A549 (cell line): ENCODE results near the gene ST14. TPM values are rescaled to one million over a fixed set of nuclear protein-coding genes. Genes with fewer than 3 reads are reported as not detected.
"Not testable (repeated sequence)": the region's sequence is repeated elsewhere in the genome, so short reads cannot be mapped to it uniquely, and the experiment has no call there.

Experiments
- ATAC-seq, 2 experiments: fragments of 200-7000 bp in 1 of 2; fragments of >200 bp in 1 of 2; cut with Nextera tagmentation in 1 of 2; cut with Tn5 transposase in 1 of 2; 3 replicates each; pipeline versions ENCODE4 v1.8.0 to v1.9.1; 2018 to 2020; ENCODE audit warnings: mild to moderate bottlenecking in 1 of 2, moderate library complexity in 1 of 2
- CTCF ChIA-PET: fragments of 300-600 bp; sonication (Branson Sonifier 250); formaldehyde crosslinking; extraction: SDS; loops from one replicate; lab custom pipeline; 2021; ENCODE audit warnings: antibody characterized with exemption, inconsistent platforms; lab: Yijun Ruan, JAX
- POLR2A ChIA-PET: fragments of 350-600 bp; formaldehyde crosslinking; extraction: SDS; loops from one replicate; lab custom pipeline; 2021; ENCODE audit warnings: antibody characterized with exemption, inconsistent platforms; lab: Yijun Ruan, JAX
- DNase-seq, 2 experiments: peaks; one replicate each; pipeline versions ENCODE4 v3.0.0 to v3.0.0-alpha.2; 2011 to 2016; ENCODE audit warnings: low read depth in 1 of 2, low spot score in 1 of 2
- FAIRE-seq: peaks from 2 replicates; lab custom pipeline; 2011; peaks lifted over from hg19 to GRCh38; lab: Jason Lieb, UNC
- H3K27ac ChIP-seq, 2 experiments: fragments of >200 bp; sonication (Bioruptor Twin); formaldehyde crosslinking; 3 replicates each; pipeline ENCODE4 v1.5.1; 2016 to 2017
- H3K4me1 ChIP-seq: fragments of >200 bp; sonication (Bioruptor Twin); formaldehyde crosslinking; 3 replicates; pipeline ENCODE4 v1.6.1; 2016
- H3K4me2 ChIP-seq: fragments of >200 bp; sonication (Bioruptor Twin); formaldehyde crosslinking; 3 replicates; pipeline ENCODE4 v1.6.1; 2016
- H3K4me3 ChIP-seq: fragments of >200 bp; sonication (Bioruptor Twin); formaldehyde crosslinking; 3 replicates; pipeline ENCODE4 v1.5.1; 2016
- H3K9me3 ChIP-seq: fragments of >200 bp; sonication (Bioruptor Twin); formaldehyde crosslinking; 3 replicates; pipeline ENCODE4 v1.6.1; 2016
- BCL3 ChIP-seq: fragments of >200 bp; sonication (Bioruptor Twin); formaldehyde crosslinking; IDR thresholded peaks from 3 replicates; pipeline ENCODE4 v1.6.1; 2016
- CBX8 ChIP-seq: fragments of 200-600 bp; sonication (generic); IDR thresholded peaks from 2 replicates; pipeline ENCODE4 v1.6.1; 2016
- EHF ChIP-seq: fragments of 250-450 bp; sonication (Bioruptor Pico); IDR thresholded peaks from 2 replicates; pipeline ENCODE4 v1.5.0; 2020; ENCODE audit warnings: mild to moderate bottlenecking
- ELK1 ChIP-seq: fragments of 150-350 bp; IDR thresholded peaks from 2 replicates; pipeline ENCODE4 v1.6.1; 2014; ENCODE audit warnings: low read depth, mild to moderate bottlenecking, low read length
- ESRRA ChIP-seq: fragments of 150-350 bp; IDR thresholded peaks from 2 replicates; pipeline ENCODE4 v1.6.1; 2014; ENCODE audit warnings: mild to moderate bottlenecking, low read length, borderline replicate concordance
- FOSL2 ChIP-seq, 2 experiments: fragments of 450-650 bp in 1 of 2; fragments of >200 bp in 1 of 2; sonication (Bioruptor Twin) in 1 of 2; formaldehyde crosslinking; IDR thresholded peaks; 2 replicates each; pipeline versions ENCODE4 v1.5.0 to v1.6.1; 2016 to 2020; ENCODE audit warnings: mild to moderate bottlenecking in 1 of 2, moderate library complexity in 1 of 2
- HDAC2 ChIP-seq: fragments of 200-600 bp; sonication (generic); IDR thresholded peaks from 2 replicates; pipeline ENCODE4 v1.6.1; 2016
- HOXA7 ChIP-seq: fragments of 250-450 bp; sonication (Bioruptor Pico); IDR thresholded peaks from 2 replicates; pipeline ENCODE4 v1.5.0; 2020; ENCODE audit warnings: mild to moderate bottlenecking, moderate library complexity
- HOXB13 ChIP-seq: fragments of 250-450 bp; sonication (Bioruptor Pico); IDR thresholded peaks from 2 replicates; pipeline ENCODE4 v1.5.0; 2020; ENCODE audit warnings: low read depth, mild to moderate bottlenecking, moderate library complexity
- HOXB5 ChIP-seq: fragments of 250-450 bp; sonication (Bioruptor Pico); IDR thresholded peaks from 2 replicates; pipeline ENCODE4 v1.5.0; 2020; ENCODE audit warnings: mild to moderate bottlenecking, moderate library complexity
- JUNB ChIP-seq: fragments of >200 bp; sonication (Bioruptor Twin); formaldehyde crosslinking; IDR thresholded peaks from 2 replicates; pipeline ENCODE4 v1.6.1; 2016
- KDM5A ChIP-seq: fragments of 200-600 bp; sonication (generic); IDR thresholded peaks from 2 replicates; pipeline ENCODE4 v1.6.1; 2016; ENCODE audit warnings: antibody characterized with exemption, mild to moderate bottlenecking
- NFE2L2 ChIP-seq: fragments of 150-350 bp; conservative IDR thresholded peaks from 2 replicates; pipeline ENCODE4 v1.6.1; 2014; ENCODE audit warnings: low read length
- POLR2A ChIP-seq: IDR thresholded peaks from 2 replicates; pipeline ENCODE4 v1.6.1; 2012; ENCODE audit warnings: mild to moderate bottlenecking, low read length
- POLR2AphosphoS2 ChIP-seq: conservative IDR thresholded peaks from 2 replicates; pipeline ENCODE4 v1.6.1; 2012; ENCODE audit warnings: low read length, improper control_type of control experiment, inconsistent platforms
- RAD21 ChIP-seq, 2 experiments: fragments of >200 bp in 1 of 2; sonication (Bioruptor Twin) in 1 of 2; formaldehyde crosslinking in 1 of 2; IDR thresholded peaks in 1 of 2; conservative IDR thresholded peaks in 1 of 2; 2 replicates in 1 of 2; 3 replicates in 1 of 2; pipeline ENCODE4 v1.6.1; 2012 to 2018; ENCODE audit warnings: inconsistent platforms in 1 of 2
- RARB ChIP-seq: fragments of 250-450 bp; sonication (Bioruptor Pico); IDR thresholded peaks from 2 replicates; pipeline ENCODE4 v1.8.0; 2021; ENCODE audit warnings: mild to moderate bottlenecking, moderate library complexity
- SMC3 ChIP-seq: fragments of >200 bp; sonication (Bioruptor Twin); formaldehyde crosslinking; IDR thresholded peaks from 3 replicates; pipeline ENCODE4 v1.6.1; 2018; ENCODE audit warnings: inconsistent platforms
- TP53 ChIP-seq: fragments of 250-450 bp; sonication (Bioruptor Pico); IDR thresholded peaks from 2 replicates; pipeline ENCODE4 v1.5.0; 2021; ENCODE audit warnings: mild to moderate bottlenecking, moderate library complexity
- ZNF302 ChIP-seq: fragments of 250-450 bp; sonication (Bioruptor Pico); IDR thresholded peaks from 2 replicates; pipeline ENCODE4 v1.9.0; 2021; ENCODE audit warnings: inconsistent platforms, mild to moderate bottlenecking, moderate library complexity
- WGBS: methylation state at CpG from one replicate; pipeline ENCODE4 v1.1.6; 2017; ENCODE audit errors: missing lambda C conversion rate; 5-methylcytosine and 5-hydroxymethylcytosine counted together
- polyA plus RNA-seq, 4 experiments: library from polyadenylated mRNA; depleted of rRNA in 3 of 4; stranded (reverse); fragments of >200 nt; fragmentation: RNase III in 1 of 4; extraction: RNeasy Plus Mini Kit Qiagen cat#74134 plus additional on column Dnase treatment in 1 of 4; gene quantifications; 2 replicates in 3 of 4; 3 replicates in 1 of 4; pipeline ENCODE4 v1.2.3, GENCODE V29; 2011 to 2017
- TF ChIP-seq, protein P1 (sequence below): fragments of 450-650 bp; IDR thresholded peaks from 2 replicates; pipeline ENCODE4 v1.6.1; 2014; ENCODE audit warnings: antibody characterized with exemption
- TF ChIP-seq, protein P2 (sequence below): fragments of 250-450 bp; sonication (Bioruptor Pico); IDR thresholded peaks from 2 replicates; pipeline ENCODE4 v1.5.0; 2020; ENCODE audit warnings: low read depth, mild to moderate bottlenecking, moderate library complexity
- TF ChIP-seq, protein P3 (sequence below): IDR thresholded peaks from 2 replicates; pipeline ENCODE4 v1.6.1; 2012

The ST14 gene
- polyA plus RNA-seq, 2 of the 4 experiments (the other 2 are of a cell fraction): 0.05 to 0.17 TPM

- H3K27ac ChIP-seq: no peak overlapping the region
- ChIA-PET POLR2A (no interaction called here), CTCF (interaction anchor here (1.4 to 1.7 kb wide), 2 partner anchors 9 to 21 kb away, joined by 3 to 6 read pairs; no protein-coding TSS in a partner anchor)
- H3K4me2 ChIP-seq: no peak overlapping the region
- no peak overlapping the region for H3K4me3 ChIP-seq
- 91% methylated on average over 12 of the region's 14 CpGs for WGBS
- no peaks in the 10 kb centered on the region for H3K4me1 ChIP-seq
- ATAC-seq (no peak), FAIRE-seq (no peak), DNase-seq (no peak)
- TF ChIP-seq BCL3 (no peak), ESRRA (no peak), POLR2AphosphoS2 (no peak), ZNF302 (CRISPR knock-in tag) (no peak), HOXA7 (CRISPR knock-in tag) (no peak), POLR2A (no peak), RARB (CRISPR knock-in tag) (no peak), FOSL2 (IDR thresholded peaks at IDR 0.05) (no peak), FOSL2 (CRISPR knock-in tag; IDR thresholded peaks at IDR 0.05) (no peak), ELK1 (no peak), TP53 (CRISPR knock-in tag) (no peak), HOXB13 (CRISPR knock-in tag) (no peak)
- TF ChIP-seq, protein P1, sequence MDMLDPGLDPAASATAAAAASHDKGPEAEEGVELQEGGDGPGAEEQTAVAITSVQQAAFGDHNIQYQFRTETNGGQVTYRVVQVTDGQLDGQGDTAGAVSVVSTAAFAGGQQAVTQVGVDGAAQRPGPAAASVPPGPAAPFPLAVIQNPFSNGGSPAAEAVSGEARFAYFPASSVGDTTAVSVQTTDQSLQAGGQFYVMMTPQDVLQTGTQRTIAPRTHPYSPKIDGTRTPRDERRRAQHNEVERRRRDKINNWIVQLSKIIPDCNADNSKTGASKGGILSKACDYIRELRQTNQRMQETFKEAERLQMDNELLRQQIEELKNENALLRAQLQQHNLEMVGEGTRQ: no peak
- no peaks in the 10 kb centered on the region for H3K9me3 ChIP-seq
Measured at GRCh38 chr11:130191896-130192295, 32.3 kb downstream of the ST14 start.

DNA sequence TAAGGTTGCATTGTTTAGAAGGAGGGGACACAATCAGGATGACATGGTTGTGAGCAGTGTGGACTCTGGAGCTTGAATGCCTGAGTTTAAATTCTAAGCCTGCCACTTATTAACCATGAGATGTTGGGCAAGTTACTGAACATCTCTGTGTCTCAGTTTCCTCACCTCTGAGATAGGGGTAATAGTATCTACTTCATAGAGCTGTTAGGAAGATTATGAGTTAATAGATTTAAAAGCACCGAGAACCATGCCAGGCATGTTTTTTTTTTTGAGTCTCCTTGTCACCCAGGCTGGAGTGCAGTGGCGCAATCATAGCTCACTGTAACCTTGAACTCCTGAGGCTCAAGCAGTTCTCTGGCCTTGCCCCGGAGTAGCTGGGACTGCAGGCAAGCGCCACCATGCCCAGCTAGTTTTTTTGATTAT is 33.3 kb downstream of the ST14 start:
- no peak overlapping the region for H3K4me2 ChIP-seq
- CTCF ChIA-PET: interaction anchor here (1.4 to 1.7 kb wide), 2 partner anchors 8 to 20 kb away, joined by 3 to 6 read pairs; no protein-coding TSS in a partner anchor
- H3K27ac ChIP-seq: no peak overlapping the region
- TF ChIP-seq, protein P2, sequence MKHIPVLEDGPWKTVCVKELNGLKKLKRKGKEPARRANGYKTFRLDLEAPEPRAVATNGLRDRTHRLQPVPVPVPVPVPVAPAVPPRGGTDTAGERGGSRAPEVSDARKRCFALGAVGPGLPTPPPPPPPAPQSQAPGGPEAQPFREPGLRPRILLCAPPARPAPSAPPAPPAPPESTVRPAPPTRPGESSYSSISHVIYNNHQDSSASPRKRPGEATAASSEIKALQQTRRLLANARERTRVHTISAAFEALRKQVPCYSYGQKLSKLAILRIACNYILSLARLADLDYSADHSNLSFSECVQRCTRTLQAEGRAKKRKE: no peak
- TF ChIP-seq RAD21 (conservative IDR thresholded peaks at IDR 0.05 in 1 of 2, IDR thresholded peaks at IDR 0.05 in 1 of 2) (no peak), HDAC2 (no peak), NFE2L2 (no peak), TP53 (CRISPR knock-in tag) (no peak), EHF (CRISPR knock-in tag) (no peak), CBX8 (no peak), SMC3 (no peak), ESRRA (no peak), KDM5A (no peak), HOXB5 (CRISPR knock-in tag) (no peak), JUNB (no peak)
- TF ChIP-seq, protein P3, sequence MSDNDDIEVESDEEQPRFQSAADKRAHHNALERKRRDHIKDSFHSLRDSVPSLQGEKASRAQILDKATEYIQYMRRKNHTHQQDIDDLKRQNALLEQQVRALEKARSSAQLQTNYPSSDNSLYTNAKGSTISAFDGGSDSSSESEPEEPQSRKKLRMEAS: no peak
- no peaks in the 10 kb centered on the region for H3K4me1 ChIP-seq
- WGBS: 49% methylated on average over 4 of the region's 4 CpGs
- FAIRE-seq (no peak), ATAC-seq (no peak), DNase-seq (no peak)
- no peaks in the 10 kb centered on the region for H3K9me3 ChIP-seq
- no peak overlapping the region for H3K4me3 ChIP-seq
- POLR2A ChIA-PET: no interaction called here

DNA sequence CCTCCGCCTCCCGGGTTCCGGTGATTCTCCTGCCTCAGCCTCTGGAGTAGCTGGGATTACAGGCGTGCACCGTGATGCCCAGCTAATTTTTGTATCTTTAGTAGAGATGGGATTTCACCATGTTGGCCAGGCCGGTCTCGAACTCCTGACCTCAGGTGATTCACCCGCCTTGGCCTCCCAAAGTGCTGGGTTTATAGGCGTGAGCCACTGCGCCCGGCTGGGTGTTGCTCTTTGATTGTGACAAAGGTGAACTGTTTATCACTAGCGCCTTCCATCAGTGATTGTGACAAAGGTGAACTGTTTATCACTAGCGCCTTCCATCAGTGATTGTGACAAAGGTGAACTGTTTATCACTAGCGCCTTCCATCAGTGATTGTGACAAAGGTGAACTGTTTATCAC is 34.0 kb downstream of the ST14 start:
- H3K9me3 ChIP-seq, H3K27ac ChIP-seq, ATAC-seq, POLR2A ChIA-PET, H3K4me1 ChIP-seq, FAIRE-seq, H3K4me3 ChIP-seq, H3K4me2 ChIP-seq, DNase-seq: not testable (repeated sequence)
- WGBS: 87% methylated on average over 14 of the region's 14 CpGs
- CTCF ChIA-PET: interaction anchor here (1.5 to 1.7 kb wide), 2 partner anchors 9 to 19 kb away, joined by 4 to 6 read pairs; no protein-coding TSS in a partner anchor
